Astrocyte (in vitro differentiated cells and primary cell): ENCODE measurements around the gene AP3B1. TPM values are rescaled to one million over a fixed set of nuclear protein-coding genes. Genes with fewer than 3 reads are reported as not detected.

Experiments
- DNase-seq: peaks from one replicate; pipeline ENCODE4 v3.0.0-alpha.2; 2010; ENCODE audit warnings: low read depth
- FAIRE-seq: peaks from 2 replicates; lab custom pipeline; 2011; peaks lifted over from hg19 to GRCh38; lab: Jason Lieb, UNC
- H2AFZ ChIP-seq: 2 replicates; pipeline ENCODE4 v1.6.0; 2012; ENCODE audit warnings: low read depth, low read length, inconsistent platforms
- H3K27ac ChIP-seq: 2 replicates; pipeline ENCODE4 v1.5.1; 2011; ENCODE audit warnings: low read depth, low read length, inconsistent platforms
- H3K27me3 ChIP-seq: 2 replicates; pipeline ENCODE4 v1.6.0; 2011; ENCODE audit warnings: low read length, inconsistent platforms; ENCODE audit not compliant: insufficient read depth
- H3K36me3 ChIP-seq: 2 replicates; pipeline ENCODE4 v1.5.1; 2011; ENCODE audit warnings: low read length, inconsistent platforms; ENCODE audit not compliant: insufficient read depth
- H3K4me1 ChIP-seq: 2 replicates; pipeline ENCODE4 v1.5.1; 2011; ENCODE audit warnings: low read length, inconsistent platforms; ENCODE audit not compliant: insufficient read depth
- H3K4me2 ChIP-seq: 2 replicates; pipeline ENCODE4 v1.6.0; 2012; ENCODE audit warnings: low read length, inconsistent platforms
- H3K4me3 ChIP-seq: 2 replicates; pipeline ENCODE4 v1.5.1; 2011; ENCODE audit warnings: low read depth, mild to moderate bottlenecking, low read length, inconsistent platforms; ENCODE audit not compliant: insufficient read depth
- H3K79me2 ChIP-seq: 2 replicates; pipeline ENCODE4 v1.6.0; 2012; ENCODE audit warnings: mild to moderate bottlenecking, low read length, inconsistent platforms; ENCODE audit not compliant: insufficient read depth
- H3K9ac ChIP-seq: 2 replicates; pipeline ENCODE4 v1.6.0; 2012; ENCODE audit warnings: mild to moderate bottlenecking, low read length, inconsistent platforms
- H3K9me3 ChIP-seq: 2 replicates; pipeline ENCODE4 v1.5.1; 2012; ENCODE audit warnings: low read depth, mild to moderate bottlenecking, low read length, inconsistent platforms; ENCODE audit not compliant: insufficient read depth
- H4K20me1 ChIP-seq: 2 replicates; pipeline ENCODE4 v1.6.0; 2012; ENCODE audit warnings: low read length, inconsistent platforms; ENCODE audit not compliant: insufficient read depth
- H3K27ac Mint-ChIP-seq: one replicate; pipeline ENCODE4 v1.8.0; 2021; ENCODE audit warnings: mild to moderate bottlenecking, mixed read lengths; ENCODE audit not compliant: unreplicated experiment
- H3K27me3 Mint-ChIP-seq: one replicate; pipeline ENCODE4 v1.8.0; 2021; ENCODE audit warnings: low read depth, mixed read lengths; ENCODE audit not compliant: unreplicated experiment
- H3K36me3 Mint-ChIP-seq: one replicate; pipeline ENCODE4 v1.8.0; 2021; ENCODE audit warnings: low read depth, mixed read lengths; ENCODE audit not compliant: unreplicated experiment
- H3K4me1 Mint-ChIP-seq: one replicate; pipeline ENCODE4 v1.8.0; 2021; ENCODE audit warnings: low read depth, mixed read lengths; ENCODE audit not compliant: unreplicated experiment
- H3K4me3 Mint-ChIP-seq: one replicate; pipeline ENCODE4 v1.8.0; 2021; ENCODE audit warnings: mild to moderate bottlenecking, moderate library complexity, mixed read lengths; ENCODE audit not compliant: unreplicated experiment
- H3K9me3 Mint-ChIP-seq: one replicate; pipeline ENCODE4 v1.8.0; 2021; ENCODE audit warnings: mild to moderate bottlenecking, mixed read lengths; ENCODE audit not compliant: unreplicated experiment
- CTCF ChIP-seq: IDR thresholded peaks from 2 replicates; pipeline ENCODE4 v1.5.1; 2011; ENCODE audit warnings: low read depth, mild to moderate bottlenecking, inconsistent platforms, low read length, moderate library complexity; ENCODE audit not compliant: insufficient read depth
- EZH2 ChIP-seq: IDR thresholded peaks from 2 replicates; pipeline ENCODE4 v1.6.1; 2012; ENCODE audit warnings: mild to moderate bottlenecking, low read length, inconsistent platforms; ENCODE audit not compliant: insufficient read depth
- total RNA-seq: library from RNA; stranded (reverse); gene quantifications from 2 replicates; pipeline ENCODE4 v1.2.1, GENCODE V29; 2021

AP3B1 gene
- total RNA-seq, 1 donor from 2014 or later, result 64.8 TPM

GRCh38 chr5:78320401-78320800, 25.9 kb upstream of the AP3B1 start:
- peaks cover 2% of the 10 kb centered on the region for H3K27me3 Mint-ChIP-seq
- FAIRE-seq (no peak), DNase-seq (peak; percentile 22)
- H3K27me3 ChIP-seq, result no peaks in the 10 kb centered on the region
- no peaks in the 10 kb centered on the region for H3K9me3 Mint-ChIP-seq
- TF ChIP-seq CTCF, result peak; percentile 54
- no peak for TF ChIP-seq EZH2
- H3K36me3 ChIP-seq, result no peaks in the 10 kb centered on the region
- no peak overlapping the region for H3K27ac Mint-ChIP-seq
- no peaks in the 10 kb centered on the region for H3K4me1 Mint-ChIP-seq
- no peak overlapping the region for H2AFZ ChIP-seq
- H3K4me3 Mint-ChIP-seq, result no peak overlapping the region
- H3K4me1 ChIP-seq, result no peaks in the 10 kb centered on the region
- H3K9ac ChIP-seq, result no peak overlapping the region
- no peak overlapping the region for H3K4me3 ChIP-seq
- no peak overlapping the region for H3K27ac ChIP-seq
- H3K9me3 ChIP-seq, result no peaks in the 10 kb centered on the region
- no peaks in the 10 kb centered on the region for H3K36me3 Mint-ChIP-seq
- H3K4me2 ChIP-seq, result no peak overlapping the region
- no peaks in the 10 kb centered on the region for H3K79me2 ChIP-seq
- no peaks in the 10 kb centered on the region for H4K20me1 ChIP-seq

DNA sequence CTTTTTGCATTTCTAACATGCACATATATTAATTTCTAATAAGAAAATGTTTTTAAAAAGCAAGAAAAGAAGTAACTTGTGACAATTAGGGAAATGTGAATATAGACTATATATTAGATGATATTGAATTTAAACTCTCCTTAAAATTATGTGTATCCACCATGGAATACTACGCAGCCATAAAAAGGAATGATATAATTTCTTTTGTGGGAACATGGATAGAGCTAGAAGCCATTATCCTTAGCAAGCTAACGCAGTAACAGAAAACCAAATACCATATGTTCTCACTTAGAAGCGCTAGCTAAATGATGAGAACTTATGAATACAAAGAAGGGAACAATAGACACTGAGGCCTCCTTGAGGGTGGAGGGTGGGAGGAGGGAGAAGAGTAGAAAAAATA, 23.8 kb upstream of the AP3B1 start:
- FAIRE-seq, result no peak
- Histone ChIP-seq H3K4me1 (no peaks in the 10 kb centered on the region), H3K9me3 (peaks cover 4% of the 10 kb centered on the region), H3K36me3 (no peaks in the 10 kb centered on the region), H3K27me3 (peaks cover 2% of the 10 kb centered on the region), H2AFZ (no peak overlapping the region), H3K4me3 (no peak overlapping the region), H3K4me2 (no peak overlapping the region), H3K27ac (no peak overlapping the region), H3K79me2 (no peaks in the 10 kb centered on the region), H4K20me1 (no peaks in the 10 kb centered on the region), H3K9ac (no peak overlapping the region)
- Mint-ChIP-seq H3K27me3 (no peaks in the 10 kb centered on the region), H3K36me3 (no peaks in the 10 kb centered on the region), H3K9me3 (peaks cover 8% of the 10 kb centered on the region), H3K27ac (no peak overlapping the region), H3K4me3 (no peak overlapping the region), H3K4me1 (no peaks in the 10 kb centered on the region)
- DNase-seq, result no peak
- TF ChIP-seq EZH2, result no peak
- no peak for TF ChIP-seq CTCF

GRCh38 chr5:78317515-78317914, 23.0 kb upstream of the AP3B1 start:
- Histone ChIP-seq H3K79me2 (no peaks in the 10 kb centered on the region), H3K4me1 (no peaks in the 10 kb centered on the region), H3K4me2 (no peak overlapping the region), H3K9ac (no peak overlapping the region), H3K27me3 (peaks cover 2% of the 10 kb centered on the region), H3K36me3 (no peaks in the 10 kb centered on the region), H3K9me3 (peaks cover 4% of the 10 kb centered on the region), H3K27ac (no peak overlapping the region), H3K4me3 (no peak overlapping the region), H2AFZ (no peak overlapping the region), H4K20me1 (no peaks in the 10 kb centered on the region)
- FAIRE-seq, result no peak
- no peak overlapping the region for H3K27ac Mint-ChIP-seq
- H3K27me3 Mint-ChIP-seq, result no peaks in the 10 kb centered on the region
- TF ChIP-seq CTCF (no peak), EZH2 (no peak)
- no peaks in the 10 kb centered on the region for H3K4me1 Mint-ChIP-seq
- H3K36me3 Mint-ChIP-seq, result no peaks in the 10 kb centered on the region
- peaks cover 8% of the 10 kb centered on the region for H3K9me3 Mint-ChIP-seq
- no peak for DNase-seq
- H3K4me3 Mint-ChIP-seq, result no peak overlapping the region
